Dermis microvascular lymphatic vessel endothelial cell (primary cell): ENCODE results near the gene RPLP1. TPM values are rescaled to one million over a fixed set of nuclear protein-coding genes. Genes with fewer than 3 reads are reported as not detected.
A peak's percentile ranks its signal among the peaks of the same experiment; 100 is the strongest.

ENCODE experiments used
- DNase-seq, 2 donors: peaks; one replicate each; pipeline versions ENCODE4 v3.0.0 to v3.0.0-alpha.2; 2010; ENCODE audit warnings: low read depth in 2 of 2
- total RNA-seq: library from RNA; depleted of rRNA; stranded (reverse); fragments of >200 nt; gene quantifications from 2 replicates; pipeline ENCODE4 v1.2.1, GENCODE V29; 2014

RPLP1 gene
- total RNA-seq, 1 donor from 2014 or later = 53.8 TPM

- peak in 1 of 2 donors; percentile 47 for DNase-seq
Measured at GRCh38 chr15:69468241-69469121, 15.9 kb downstream of the RPLP1 start.

- DNase-seq = no peak
Measured at GRCh38 chr15:69469467-69470201, 17.0 kb downstream of the RPLP1 start.

- DNase-seq = no peak
Measured at GRCh38 chr15:69472046-69472445, 19.4 kb downstream of the RPLP1 start.

DNA sequence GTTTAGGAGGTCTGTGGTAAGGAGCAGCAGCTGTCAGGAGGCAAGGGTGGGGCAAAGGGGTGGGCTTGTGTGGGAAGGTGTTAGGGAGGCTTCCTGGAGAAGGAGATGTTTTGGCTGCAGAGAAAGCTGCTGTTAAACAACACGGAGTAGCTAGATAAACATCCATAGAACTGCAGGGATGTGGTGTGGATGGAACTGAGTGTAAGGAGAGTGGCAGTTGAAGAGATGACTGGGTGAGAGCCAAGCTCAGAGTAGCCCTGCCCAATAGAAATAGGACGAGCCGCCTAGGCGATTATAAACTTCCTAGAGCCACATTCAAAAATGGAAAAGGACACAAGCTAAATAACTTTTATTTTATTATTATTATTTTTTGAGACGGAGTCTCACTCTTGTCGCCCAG is 19.9 kb downstream of the RPLP1 start:
- no peak for DNase-seq

DNA sequence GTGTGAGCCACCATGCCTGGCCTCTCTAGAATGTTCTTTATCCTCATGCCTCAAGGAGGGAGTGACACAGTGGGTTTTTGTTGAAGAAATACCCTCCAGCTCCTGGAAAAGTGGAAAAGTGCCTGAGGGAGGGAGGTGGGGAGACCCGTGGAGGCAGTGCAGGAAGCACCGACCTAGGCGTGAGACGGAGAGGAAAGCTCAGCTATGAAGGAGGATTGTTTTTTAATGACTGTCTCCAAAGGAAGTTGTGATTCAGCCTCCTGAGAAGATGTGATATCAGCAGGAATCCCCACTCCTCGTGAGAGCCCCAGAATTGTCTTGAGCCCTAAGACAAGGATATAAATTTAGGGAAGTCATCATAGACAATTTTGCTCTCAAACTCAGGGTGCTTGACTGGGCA is 21.7 kb downstream of the RPLP1 start:
- DNase-seq = peak in 1 of 2 donors; percentile 56

- DNase-seq = peak in 1 of 2 donors; percentile 11
Measured at GRCh38 chr15:69474846-69475455, 22.3 kb downstream of the RPLP1 start.

GRCh38 chr15:69475769-69476358 is 23.2 kb downstream of the RPLP1 start:
- DNase-seq = peak in 1 of 2 donors; percentile 62

GRCh38 chr15:69476704-69477473 is 24.3 kb downstream of the RPLP1 start:
- DNase-seq = no peak

GRCh38 chr15:69478259-69478781 is 25.7 kb downstream of the RPLP1 start:
- DNase-seq = peak; percentile 31 to 54

- DNase-seq = no peak
Measured at GRCh38 chr15:69479081-69479480, 26.5 kb downstream of the RPLP1 start.

DNA sequence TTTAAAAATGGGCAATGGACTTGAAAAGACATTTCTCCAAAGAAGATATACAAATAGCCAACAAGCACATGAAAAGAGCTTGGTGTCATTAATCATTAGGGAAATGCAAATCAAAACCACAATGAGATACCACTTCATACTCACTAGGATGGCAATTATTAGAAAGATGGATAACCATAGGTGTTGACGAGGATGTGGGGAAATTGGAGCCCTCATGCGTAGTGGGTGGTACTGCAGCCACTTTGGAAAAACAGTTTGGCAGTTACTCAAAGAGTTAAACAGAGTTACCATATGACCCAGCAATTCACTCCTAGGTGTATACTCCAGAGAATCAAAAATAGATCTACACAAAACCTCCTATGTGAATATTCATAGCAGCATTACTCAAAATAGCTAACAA is 27.4 kb downstream of the RPLP1 start:
- DNase-seq = no peak

DNA sequence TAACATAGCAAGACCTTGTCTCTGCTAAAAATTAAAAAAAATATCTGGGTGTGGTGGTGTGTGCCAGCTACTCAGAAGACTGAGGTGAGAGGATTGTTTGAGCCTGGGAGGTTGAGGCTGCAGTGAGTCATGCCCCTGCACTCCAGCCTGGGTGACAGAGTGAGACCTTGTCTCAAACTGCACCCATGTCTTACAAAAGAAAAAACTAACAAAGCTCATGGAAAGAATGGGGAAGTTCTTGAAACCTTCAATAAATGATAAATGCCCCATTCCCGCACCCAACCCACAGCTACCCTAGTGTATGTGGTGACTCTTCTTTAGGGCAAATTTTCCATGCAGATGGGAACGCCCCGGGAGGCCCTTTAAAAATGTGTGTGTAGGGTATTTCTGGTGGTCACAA is 28.3 kb downstream of the RPLP1 start:
- no peak for DNase-seq

GRCh38 chr15:69482686-69483256 is 30.2 kb downstream of the RPLP1 start:
- no peak for DNase-seq

DNA sequence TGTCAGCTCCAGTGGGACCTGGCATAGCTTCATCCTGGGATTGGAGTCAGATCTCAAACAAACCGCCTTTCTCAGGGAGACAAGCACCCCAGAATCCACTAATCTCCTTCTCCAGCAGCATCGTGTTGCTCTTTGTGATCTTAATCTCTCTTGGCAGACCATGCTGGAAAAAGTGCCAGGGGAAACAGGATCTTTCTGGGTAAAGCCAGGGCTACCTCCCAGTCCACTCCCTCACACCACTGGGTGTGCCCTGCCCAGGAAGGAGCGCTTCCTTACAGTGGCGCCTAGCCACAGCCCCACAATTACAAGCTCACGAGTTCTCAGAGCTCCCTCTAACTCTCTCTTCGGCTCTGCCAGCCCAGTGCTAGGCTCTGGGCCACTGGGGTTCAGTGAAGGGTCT is 32.2 kb downstream of the RPLP1 start:
- DNase-seq = no peak

GRCh38 chr15:69486481-69487110 is 34.0 kb downstream of the RPLP1 start:
- no peak for DNase-seq

- no peak for DNase-seq
Measured at GRCh38 chr15:69489073-69489571, 36.5 kb downstream of the RPLP1 start.

GRCh38 chr15:69490356-69491037 is 37.9 kb downstream of the RPLP1 start:
- no peak for DNase-seq

- no peak for DNase-seq
Measured at GRCh38 chr15:69491038-69491505, 38.5 kb downstream of the RPLP1 start.

DNA sequence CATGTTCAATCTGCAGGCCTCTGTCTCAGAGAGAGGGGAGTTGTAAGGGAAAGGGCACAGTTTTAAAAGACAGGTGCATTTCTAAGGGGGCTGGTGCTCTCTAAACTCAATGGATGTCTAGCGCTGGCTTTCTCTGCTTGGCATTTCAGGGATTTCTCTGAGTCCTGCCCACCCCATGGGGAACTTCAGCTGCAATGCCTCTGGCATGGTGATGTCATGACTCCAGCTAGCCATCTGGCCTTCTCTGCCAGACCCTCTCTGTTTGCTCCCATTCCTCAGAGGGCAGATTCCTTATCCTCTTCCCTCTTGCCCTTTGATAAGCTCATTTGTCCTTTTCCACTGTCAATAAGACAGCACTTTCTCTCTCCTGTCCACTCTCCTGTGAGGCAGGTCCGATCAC is 40.8 kb downstream of the RPLP1 start:
- no peak for DNase-seq
